RWPE1 (cell line): ENCODE data around the gene TMEM200B.

Experiments used
- CTCF ChIA-PET: fragments of 350-600 bp; sonication (Branson Sonifier 250); formaldehyde crosslinking; extraction: SDS; loops from one replicate; lab custom pipeline; 2021; lab: Yijun Ruan, JAX
- POLR2A ChIA-PET: fragments of 400-600 bp; formaldehyde crosslinking; extraction: SDS; loops from one replicate; lab custom pipeline; 2020; ENCODE audit warnings: antibody characterized with exemption; ENCODE audit not compliant: low non-redundant PET; lab: Yijun Ruan, JAX
- DNase-seq: peaks from one replicate; pipeline ENCODE4 v3.0.0; 2012; ENCODE audit warnings: low spot score
- H3K27ac ChIP-seq: fragments of 450-650 bp; 2 replicates; pipeline ENCODE4 v1.5.1; 2017
- CTCF ChIP-seq: fragments of 450-650 bp; conservative IDR thresholded peaks from 2 replicates; pipeline ENCODE4 v1.5.1; 2017; ENCODE audit warnings: low read depth, mild to moderate bottlenecking

The TMEM200B gene

GRCh38 chr1:29121936-29122681 is 1.6 kb downstream of the TMEM200B start:
- no peak for DNase-seq
- POLR2A ChIA-PET: interaction anchor here (0.5 to 0.7 kb wide), 3 partner anchors 17 to 37 kb away, joined by 3 to 11 read pairs (median 5); no protein-coding TSS in a partner anchor
- TF ChIP-seq CTCF: no peak
- peak overlapping the region; percentile 22; the same call in 1 of the 2 replicates for H3K27ac ChIP-seq
- CTCF ChIA-PET: interaction anchor here (0.6 to 1.2 kb wide), 3 partner anchors 11 to 337 kb away, joined by 3 to 6 read pairs (median 3); no protein-coding TSS in a partner anchor

DNA sequence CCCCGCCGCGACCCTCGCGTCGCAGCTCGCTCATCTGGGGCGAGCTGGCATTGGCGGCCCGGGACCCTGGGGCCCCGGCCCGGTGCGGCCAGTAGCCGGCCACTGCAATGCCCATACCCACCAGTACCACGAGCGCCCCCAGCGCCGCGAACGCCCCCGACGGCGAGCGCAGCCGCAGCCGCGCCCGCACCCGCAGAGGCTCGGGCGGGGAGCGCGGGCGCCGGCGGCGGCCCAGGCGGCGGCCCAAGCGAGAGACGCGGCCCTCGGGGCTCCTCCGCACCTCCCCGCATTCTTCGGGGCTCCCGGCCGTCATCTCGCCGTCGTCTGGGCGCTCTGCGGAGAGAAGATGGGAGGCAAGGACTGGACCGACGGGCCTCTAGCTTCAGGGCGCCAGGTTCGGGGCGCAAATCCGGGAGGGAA is 2.2 kb downstream of the TMEM200B start:
- no peak for DNase-seq
- POLR2A ChIA-PET: interaction anchor here (0.5 to 0.7 kb wide), 2 partner anchors 17 to 26 kb away, joined by 3 to 11 read pairs; no protein-coding TSS in a partner anchor
- CTCF ChIA-PET: interaction anchor here (0.6 to 1.2 kb wide), 3 partner anchors 12 to 337 kb away, joined by 3 to 6 read pairs (median 3); no protein-coding TSS in a partner anchor
- no peak overlapping the region for H3K27ac ChIP-seq
- TF ChIP-seq CTCF: no peak

DNA sequence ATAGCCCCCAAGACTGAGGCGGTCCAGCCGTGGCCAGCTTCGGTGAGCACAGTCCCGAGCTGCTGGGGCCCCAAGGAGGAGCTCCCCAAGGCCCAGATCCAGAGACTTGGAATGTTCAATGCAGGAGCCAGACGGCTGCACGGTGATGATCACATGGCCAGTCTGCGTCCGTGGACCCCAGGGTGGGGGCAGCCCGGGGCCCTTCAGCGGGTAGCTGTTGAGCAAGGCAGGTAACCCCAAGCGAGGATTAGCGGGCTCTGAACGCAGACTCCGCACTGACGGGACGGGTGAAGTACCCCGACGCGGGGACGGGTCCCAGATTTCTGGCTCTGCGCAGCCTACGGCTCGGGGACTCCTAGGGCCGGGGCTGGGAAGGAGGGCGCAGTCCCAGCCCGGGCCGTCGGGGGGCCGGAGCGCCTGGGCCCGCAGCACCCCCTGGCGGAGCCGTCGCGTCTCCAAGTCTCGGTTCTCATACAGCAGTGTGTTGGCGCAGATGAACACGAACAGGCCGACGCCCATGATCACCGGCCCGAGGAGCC is 2.7 kb downstream of the TMEM200B start:
- ChIA-PET POLR2A (interaction anchor here (0.5 kb wide), 1 partner anchor 18 kb away, joined by 11 read pairs; no protein-coding TSS in a partner anchor), CTCF (no interaction called here)
- TF ChIP-seq CTCF: no peak
- DNase-seq: no peak
- H3K27ac ChIP-seq: no peak overlapping the region

- no peak for DNase-seq
- TF ChIP-seq CTCF: no peak
- H3K27ac ChIP-seq: no peak overlapping the region
- CTCF ChIA-PET: no interaction called here
- POLR2A ChIA-PET: no interaction called here
Measured at GRCh38 chr1:29120367-29120766, 3.3 kb downstream of the TMEM200B start.

DNA sequence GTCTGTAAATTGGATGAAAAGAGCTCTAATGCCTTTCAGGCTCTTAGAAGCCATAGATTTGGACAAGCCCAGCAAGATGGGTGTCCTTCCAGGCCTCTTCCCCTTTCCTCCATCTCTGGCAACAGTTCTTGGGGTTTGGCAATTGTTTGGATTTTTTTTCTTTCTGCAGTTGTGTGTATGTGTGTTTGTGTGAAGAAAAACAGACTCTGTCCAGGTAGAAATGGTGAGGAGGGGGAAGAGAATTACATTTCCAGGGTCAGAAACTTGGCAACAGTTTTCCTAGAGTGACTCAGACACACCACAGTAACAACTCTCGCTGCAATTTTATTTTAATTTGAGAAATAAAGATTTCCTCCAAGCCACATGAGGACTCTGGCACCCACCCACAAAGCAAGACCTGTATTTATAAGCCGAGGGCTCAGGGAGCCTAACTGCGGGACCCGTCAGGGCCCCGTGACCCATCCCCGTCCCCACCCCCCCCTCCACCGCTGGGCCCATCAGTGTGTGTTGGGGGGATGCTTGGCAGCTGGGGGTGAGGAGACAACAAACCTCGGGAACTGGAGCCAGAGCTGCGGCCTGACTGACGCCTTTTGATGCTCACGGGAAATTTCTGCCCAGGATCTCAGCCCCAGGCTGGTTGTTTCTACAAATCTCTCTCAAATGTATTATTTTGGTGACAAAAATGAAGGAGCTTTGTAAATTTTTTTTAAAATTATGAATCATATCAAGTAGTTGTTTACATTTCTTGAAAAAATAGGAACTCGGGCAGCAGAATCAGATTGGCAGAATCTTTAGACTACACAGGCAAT is 4.4 kb downstream of the TMEM200B start:
- DNase-seq: no peak
- POLR2A ChIA-PET: interaction anchor here (0.5 kb wide), 1 partner anchor 10 kb away, joined by 3 read pairs; no protein-coding TSS in a partner anchor
- H3K27ac ChIP-seq: no peak overlapping the region
- CTCF ChIA-PET: interaction anchor here (0.9 kb wide), 2 partner anchors 19 to 228 kb away, joined by 3 read pairs; no protein-coding TSS in a partner anchor
- TF ChIP-seq CTCF: no peak

DNA sequence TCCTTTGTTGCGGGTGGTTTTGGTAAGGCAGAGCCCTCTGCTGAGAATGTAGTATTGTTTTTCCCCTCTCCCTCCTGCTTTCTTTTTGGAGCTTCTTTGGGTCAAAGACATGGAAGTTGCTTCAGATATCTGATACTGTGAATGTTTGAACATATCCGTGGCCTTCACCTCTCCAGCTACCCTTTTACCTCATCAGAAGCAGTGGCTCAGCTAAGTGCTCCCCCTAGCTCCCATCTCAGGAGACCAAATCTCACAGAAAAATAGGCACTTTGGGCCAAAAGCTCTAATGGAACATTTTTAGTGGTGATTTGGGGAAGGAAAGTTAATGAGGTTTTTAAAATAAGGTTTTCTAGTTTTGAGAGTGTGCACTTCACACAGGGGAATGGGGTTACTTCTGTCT is 6.3 kb downstream of the TMEM200B start:
- no peak overlapping the region for H3K27ac ChIP-seq
- TF ChIP-seq CTCF: no peak
- CTCF ChIA-PET: interaction anchor here (0.6 kb wide), 1 partner anchor 71 kb away, joined by 5 read pairs; no protein-coding TSS in a partner anchor
- DNase-seq: no peak
- POLR2A ChIA-PET: no interaction called here
